T-cell (primary cell): ENCODE measurements around the gene ZDHHC14. TPM values are rescaled to one million over a fixed set of nuclear protein-coding genes. Genes with fewer than 3 reads are reported as not detected.

ENCODE experiments used
- ATAC-seq, 4 experiments: fragments of 200-7000 bp in 3 of 4; fragments of 150-1000 bp in 1 of 4; cut with Tn5 transposase; replicated peaks in 1 of 4; 1 replicate in 3 of 4; 2 replicates in 1 of 4; pipeline ENCODE4 v1.10.0; 2021; ENCODE audit warnings: moderate library complexity in 3 of 4, mild to moderate bottlenecking in 2 of 4, moderate number of reproducible peaks in 1 of 4
- CTCF ChIA-PET, 2 donors: fragments of 300-600 bp; sonication (Branson Sonifier 250); formaldehyde crosslinking; loops; one replicate each; lab custom pipeline; 2022; ENCODE audit warnings: antibody characterized with exemption in 2 of 2; lab: Charles Lee
- POLR2A ChIA-PET, 2 donors: fragments of 300-600 bp; sonication (Branson Sonifier 250); formaldehyde crosslinking; loops; one replicate each; lab custom pipeline; 2022; ENCODE audit warnings: antibody characterized with exemption in 2 of 2; lab: Charles Lee
- DNase-seq, 35 experiments: peaks; one replicate each; pipeline versions ENCODE4 v3.0.0 to v3.0.0-alpha.2; 2013 to 2023
- H3K27ac ChIP-seq: one replicate; pipeline ENCODE4 v1.5.1; 2013; ENCODE audit warnings: low read length
- H3K27me3 ChIP-seq, 2 experiments: replicated peaks in 1 of 2; 1 replicate in 1 of 2; 2 replicates in 1 of 2; pipeline versions ENCODE4 v1.6.1 to v1.7.0; 2013; ENCODE audit warnings: low read length in 1 of 2, mixed read lengths in 1 of 2; ENCODE audit not compliant: control insufficient read depth in 2 of 2, insufficient read depth in 2 of 2; ENCODE audit errors: extremely low read depth in 1 of 2
- H3K36me3 ChIP-seq, 2 donors: 1 replicate in 1 of 2; 2 replicates in 1 of 2; pipeline versions ENCODE4 v1.6.1 to v1.7.0; 2013; ENCODE audit warnings: low read length in 1 of 2; ENCODE audit not compliant: control insufficient read depth in 2 of 2, insufficient read depth in 1 of 2; ENCODE audit errors: extremely low read depth in 1 of 2
- H3K4me1 ChIP-seq, 2 experiments: 1 replicate in 1 of 2; 2 replicates in 1 of 2; pipeline versions ENCODE4 v1.6.1 to v1.7.0; 2013; ENCODE audit warnings: low read length in 2 of 2, mixed read lengths in 1 of 2; ENCODE audit not compliant: insufficient read depth in 2 of 2, control insufficient read depth in 1 of 2; ENCODE audit errors: extremely low read depth in 1 of 2
- H3K4me3 ChIP-seq, 2 donors: 1 replicate in 1 of 2; 2 replicates in 1 of 2; pipeline versions ENCODE4 v1.5.1 to v1.7.0; 2013; ENCODE audit warnings: mild to moderate bottlenecking in 2 of 2, low read length in 1 of 2, moderate library complexity in 1 of 2; ENCODE audit not compliant: control insufficient read depth in 1 of 2; ENCODE audit errors: extremely low read depth in 1 of 2
- H3K9me3 ChIP-seq: 2 replicates; pipeline ENCODE4 v1.7.0; 2013
- H3K27ac Mint-ChIP-seq, 2 donors: one replicate each; pipeline ENCODE4 v1.8.0; 2020 to 2021; ENCODE audit warnings: mild to moderate bottlenecking in 2 of 2, mixed read lengths in 2 of 2
- H3K27me3 Mint-ChIP-seq, 2 donors: one replicate each; pipeline ENCODE4 v1.8.0; 2021 to 2022; ENCODE audit warnings: mixed read lengths in 2 of 2
- H3K36me3 Mint-ChIP-seq: one replicate; pipeline ENCODE4 v1.8.0; 2021; ENCODE audit warnings: mixed read lengths
- H3K4me1 Mint-ChIP-seq, 3 donors: one replicate each; pipeline ENCODE4 v1.8.0; 2020 to 2022; ENCODE audit warnings: mixed read lengths in 3 of 3, mild to moderate bottlenecking in 1 of 3
- H3K4me3 Mint-ChIP-seq, 3 donors: one replicate each; pipeline ENCODE4 v1.8.0; 2020 to 2022; ENCODE audit warnings: mild to moderate bottlenecking in 3 of 3, mixed read lengths in 3 of 3, moderate library complexity in 3 of 3
- H3K9me3 Mint-ChIP-seq, 3 donors: one replicate each; pipeline ENCODE4 v1.8.0; 2020 to 2022; ENCODE audit warnings: mixed read lengths in 3 of 3
- WGBS: methylation state at CpG from one replicate; pipeline ENCODE4 v1.1.5; 2013; ENCODE audit warnings: missing lambda C conversion rate; ENCODE audit not compliant: insufficient coverage; 5-methylcytosine and 5-hydroxymethylcytosine counted together
- total RNA-seq, 35 experiments: library from RNA in 6 of 35; stranded (reverse) in 6 of 35; fragments of 120-200 nt in 1 of 35; gene quantifications; one replicate each; pipeline versions ENCODE4 v1.2.1 to v1.2.4 and lab custom pipeline; 2013 to 2026

The ZDHHC14 gene
- total RNA-seq, 5 donors from 2014 or later (not counting 1 experiment from before 2014, with no cell fraction given) = 2.1 to 3.7 (median 2.6) TPM

DNA sequence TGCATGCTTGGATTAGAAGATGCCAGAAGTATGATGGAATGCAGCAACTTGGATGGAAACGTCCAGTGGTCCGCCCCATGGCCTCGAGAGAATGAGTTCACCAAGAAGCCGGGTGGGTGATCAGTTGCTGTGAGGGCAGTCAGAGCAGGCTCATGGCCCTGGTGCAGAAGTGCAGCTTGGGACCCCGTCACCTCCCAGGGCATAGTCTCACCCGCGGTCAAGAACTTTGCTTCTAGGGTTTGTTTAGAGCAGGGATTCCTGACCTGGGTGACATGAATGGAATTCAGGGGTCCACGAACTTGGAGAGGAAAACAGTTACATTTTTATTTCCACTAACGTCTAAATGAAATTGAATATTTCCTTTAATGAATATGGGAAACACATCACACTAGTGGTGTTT is 225.5 kb downstream of the ZDHHC14 start:
- Mint-ChIP-seq H3K9me3 (no peaks in the 10 kb centered on the region), H3K4me3 (no peak overlapping the region), H3K27ac (no peak overlapping the region), H3K36me3 (peaks cover 4% of the 10 kb centered on the region), H3K27me3 (no peaks in the 10 kb centered on the region), H3K4me1 (peaks cover 0 to 4% (median 0%) of the 10 kb centered on the region in 3 donors)
- ChIA-PET POLR2A (interaction anchor here in 1 of 2 donors (0.6 kb wide), 1 partner anchor 158 kb away, joined by 3 read pairs; no protein-coding TSS in a partner anchor), CTCF (no interaction called here)
- Histone ChIP-seq H3K4me3 (no peak overlapping the region), H3K27ac (no peak overlapping the region), H3K9me3 (no peaks in the 10 kb centered on the region), H3K4me1 (no peaks in the 10 kb centered on the region), H3K27me3 (peaks cover 0 to 3% of the 10 kb centered on the region in 2 experiments), H3K36me3 (peaks cover 0 to 3% of the 10 kb centered on the region in 2 donors)
- 95% methylated on average over 6 of the region's 9 CpGs for WGBS
- DNase-seq (no peak), ATAC-seq (no peak)

DNA sequence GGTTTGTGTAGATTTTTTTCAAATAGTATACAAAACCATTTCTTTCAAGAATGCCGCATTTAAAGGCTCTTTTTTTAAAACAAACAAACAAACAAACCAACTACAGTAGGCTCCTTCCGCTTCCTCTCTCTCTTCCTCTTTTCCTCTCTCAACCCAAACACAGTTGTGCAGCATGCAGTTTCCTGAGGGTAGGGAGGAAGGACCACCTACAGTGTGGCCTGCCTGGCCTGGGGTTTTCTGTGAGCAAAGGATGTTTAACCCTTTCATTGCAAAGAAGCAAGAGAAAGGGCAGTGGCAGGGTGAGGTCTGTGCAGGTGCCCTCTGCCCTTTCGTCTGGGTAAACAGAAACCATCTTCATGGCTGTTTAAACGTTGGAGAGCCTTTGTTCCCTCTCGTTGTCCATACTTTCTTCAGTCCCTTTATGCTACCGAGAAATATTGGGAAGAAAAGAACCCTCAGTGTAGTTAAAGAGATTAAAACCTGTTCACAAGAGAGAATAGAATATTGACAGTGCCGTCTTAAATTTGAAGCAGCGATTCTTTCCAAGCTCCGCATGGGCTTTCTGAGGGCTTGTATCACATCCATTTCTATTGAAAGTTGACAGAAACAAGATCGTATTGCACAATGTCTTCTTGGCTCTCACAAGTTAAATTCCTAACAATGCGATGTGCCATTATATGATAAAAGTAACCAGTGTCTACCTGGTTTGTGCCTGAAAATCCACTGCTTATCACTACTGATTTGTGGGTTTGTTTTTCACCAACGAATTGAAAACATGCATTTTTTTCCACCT is 226.5 kb downstream of the ZDHHC14 start:
- peaks cover 0 to 3% of the 10 kb centered on the region in 2 experiments for H3K27me3 ChIP-seq
- no peaks in the 10 kb centered on the region for H3K9me3 ChIP-seq
- H3K4me3 ChIP-seq = no peak overlapping the region
- Mint-ChIP-seq H3K4me1 (peaks cover 0 to 4% (median 0%) of the 10 kb centered on the region in 3 donors), H3K27ac (no peak overlapping the region), H3K27me3 (no peaks in the 10 kb centered on the region), H3K4me3 (no peak overlapping the region), H3K9me3 (no peaks in the 10 kb centered on the region), H3K36me3 (peaks cover 4% of the 10 kb centered on the region)
- H3K27ac ChIP-seq = no peak overlapping the region
- H3K36me3 ChIP-seq = peaks cover 0 to 3% of the 10 kb centered on the region in 2 donors
- POLR2A ChIA-PET = interaction anchor here in 1 of 2 donors (0.6 kb wide), 1 partner anchor 157 kb away, joined by 3 read pairs; no protein-coding TSS in a partner anchor
- H3K4me1 ChIP-seq = no peaks in the 10 kb centered on the region
- ATAC-seq (no peak), DNase-seq (no peak)
- CTCF ChIA-PET = no interaction called here
- 81% methylated on average over 7 of the region's 12 CpGs for WGBS

DNA sequence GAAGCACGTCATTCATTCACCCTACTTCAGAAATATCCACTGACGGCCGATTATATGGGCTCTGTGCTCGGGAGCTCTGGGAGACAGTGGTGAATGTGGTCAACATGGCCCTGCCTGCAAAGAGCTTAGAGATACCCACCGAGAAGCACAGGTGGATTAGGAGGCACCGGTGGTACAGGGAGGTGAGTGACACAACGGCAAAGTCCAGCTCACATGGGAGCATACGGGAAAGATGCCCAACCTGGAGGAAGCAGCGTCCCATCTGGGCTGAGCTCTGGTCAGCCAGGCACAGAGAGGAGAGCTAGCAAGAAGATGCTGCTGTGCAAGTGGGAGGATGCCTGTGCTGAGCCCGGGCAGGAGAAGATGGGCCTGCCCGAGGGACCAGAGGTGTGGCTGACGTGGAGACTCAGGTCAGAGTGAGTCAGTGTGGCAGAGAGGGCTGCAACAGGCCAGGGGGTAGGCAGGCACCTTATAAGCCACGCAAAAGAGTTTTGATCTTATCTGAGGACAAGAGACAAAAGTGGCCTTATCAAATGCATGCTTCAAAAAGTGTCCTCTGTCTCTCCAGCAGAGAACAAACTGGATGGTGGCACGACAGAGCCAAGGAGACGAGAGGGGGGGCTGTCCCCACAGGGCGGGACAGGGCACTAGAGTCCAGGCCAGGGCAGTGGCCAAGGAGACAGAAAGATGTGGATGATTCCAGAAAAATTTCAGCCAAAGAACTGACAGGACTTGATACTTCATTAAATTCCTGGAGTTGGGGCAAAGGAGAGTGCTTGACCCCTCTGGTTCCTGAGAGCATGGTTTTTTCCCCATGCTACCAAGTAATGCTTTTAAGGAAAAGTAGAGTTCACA is 227.5 kb downstream of the ZDHHC14 start:
- Mint-ChIP-seq H3K27me3 (no peaks in the 10 kb centered on the region), H3K4me3 (no peak overlapping the region), H3K27ac (no peak overlapping the region), H3K36me3 (peaks cover 4% of the 10 kb centered on the region), H3K4me1 (peaks cover 0 to 4% (median 0%) of the 10 kb centered on the region in 3 donors), H3K9me3 (no peaks in the 10 kb centered on the region)
- no peak overlapping the region for H3K4me3 ChIP-seq
- ATAC-seq (no peak), DNase-seq (no peak)
- H3K36me3 ChIP-seq = peaks cover 0 to 3% of the 10 kb centered on the region in 2 donors
- H3K27me3 ChIP-seq = peaks cover 0 to 3% of the 10 kb centered on the region in 2 experiments
- POLR2A ChIA-PET = no interaction called here
- no peaks in the 10 kb centered on the region for H3K9me3 ChIP-seq
- CTCF ChIA-PET = no interaction called here
- WGBS = 83% methylated on average over 13 of the region's 16 CpGs
- H3K27ac ChIP-seq = no peak overlapping the region
- H3K4me1 ChIP-seq = no peaks in the 10 kb centered on the region

DNA sequence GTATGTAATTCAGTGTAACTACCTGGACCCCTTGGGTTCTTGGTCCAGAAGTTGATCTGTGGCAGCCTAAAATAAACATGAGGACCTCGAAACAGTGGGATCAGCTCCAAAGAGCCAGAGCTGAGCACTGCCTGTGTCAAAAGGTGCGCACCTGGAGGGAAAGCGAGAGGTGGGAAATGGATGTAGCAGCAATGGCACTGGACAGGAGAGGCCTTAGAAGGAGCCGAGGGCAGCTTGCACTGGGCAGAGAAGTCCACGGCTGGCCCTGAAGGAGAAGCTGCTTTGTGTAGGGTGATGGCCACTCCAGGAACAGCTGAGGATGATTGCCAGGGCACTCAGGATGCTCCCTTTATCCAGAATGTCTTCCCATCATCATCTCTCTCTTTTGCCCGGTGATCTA is 228.1 kb downstream of the ZDHHC14 start:
- no peak for ATAC-seq
- Mint-ChIP-seq H3K4me3 (no peak overlapping the region), H3K9me3 (no peaks in the 10 kb centered on the region), H3K27ac (no peak overlapping the region), H3K4me1 (peaks cover 0 to 4% (median 0%) of the 10 kb centered on the region in 3 donors), H3K27me3 (no peaks in the 10 kb centered on the region), H3K36me3 (peaks cover 4% of the 10 kb centered on the region)
- DNase-seq = no peak
- Histone ChIP-seq H3K9me3 (no peaks in the 10 kb centered on the region), H3K36me3 (peaks cover 0 to 3% of the 10 kb centered on the region in 2 donors), H3K27me3 (peaks cover 0 to 3% of the 10 kb centered on the region in 2 experiments), H3K4me3 (no peak overlapping the region), H3K4me1 (no peaks in the 10 kb centered on the region), H3K27ac (no peak overlapping the region)
- POLR2A ChIA-PET = no interaction called here
- 92% methylated on average over 3 of the region's 6 CpGs for WGBS
- CTCF ChIA-PET = no interaction called here

DNA sequence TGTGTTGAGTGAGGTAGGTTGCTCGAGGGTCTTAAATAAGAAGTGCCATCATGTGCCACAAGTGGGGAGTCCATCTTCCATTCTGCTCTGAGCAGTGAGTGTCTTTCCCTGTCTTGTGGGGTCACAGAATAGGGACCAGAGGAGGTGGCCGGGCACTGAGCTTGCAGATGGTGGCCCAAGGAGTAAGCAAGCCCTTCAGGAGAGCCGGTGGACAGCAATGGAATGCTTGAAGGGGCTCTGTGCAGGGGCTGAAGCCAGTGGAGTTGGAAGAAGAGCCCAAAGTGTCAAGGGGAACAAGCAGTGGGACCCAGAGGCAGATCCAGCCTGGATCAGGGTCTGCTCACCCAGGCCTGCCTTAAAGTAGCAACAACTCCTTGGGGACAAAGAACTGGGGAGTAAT is 228.6 kb downstream of the ZDHHC14 start:
- ATAC-seq (no peak), DNase-seq (no peak)
- Histone ChIP-seq H3K4me3 (no peak overlapping the region), H3K27ac (no peak overlapping the region), H3K36me3 (peaks cover 0 to 3% of the 10 kb centered on the region in 2 donors), H3K4me1 (no peaks in the 10 kb centered on the region), H3K9me3 (no peaks in the 10 kb centered on the region), H3K27me3 (peaks cover 0 to 3% of the 10 kb centered on the region in 2 experiments)
- H3K27ac Mint-ChIP-seq = no peak overlapping the region
- H3K4me1 Mint-ChIP-seq = peaks cover 0 to 4% (median 0%) of the 10 kb centered on the region in 3 donors
- POLR2A ChIA-PET = no interaction called here
- H3K27me3 Mint-ChIP-seq = no peaks in the 10 kb centered on the region
- H3K36me3 Mint-ChIP-seq = peaks cover 4% of the 10 kb centered on the region
- H3K4me3 Mint-ChIP-seq = no peak overlapping the region
- H3K9me3 Mint-ChIP-seq = no peaks in the 10 kb centered on the region
- WGBS = 85% methylated on average over 3 of the region's 3 CpGs
- CTCF ChIA-PET = no interaction called here

DNA sequence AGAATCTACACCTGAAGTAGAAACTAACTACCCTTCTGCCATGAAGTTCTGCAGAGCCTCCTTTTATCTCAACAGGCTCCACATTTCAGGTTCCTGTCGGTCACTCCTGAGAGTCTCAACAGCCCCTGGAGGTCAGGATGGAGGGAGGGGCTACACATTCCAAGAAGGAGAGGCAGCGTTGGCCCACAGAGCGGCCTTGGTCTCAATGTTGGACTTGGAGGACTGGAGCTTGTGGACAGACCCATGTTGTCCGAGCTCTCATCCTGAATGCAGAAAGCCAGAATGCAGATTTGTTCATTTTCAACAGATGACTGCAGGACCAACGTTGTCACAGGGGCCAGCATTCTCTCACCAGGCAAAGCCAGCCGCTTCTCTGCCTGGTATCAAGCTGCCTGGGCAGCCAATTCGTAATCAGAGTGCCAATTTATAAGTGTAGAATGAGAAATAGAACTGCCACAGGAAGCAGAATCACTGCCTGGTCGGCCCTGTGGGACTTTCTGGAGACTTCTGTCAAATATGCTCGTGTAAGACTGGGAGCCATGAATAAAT is 229.5 kb downstream of the ZDHHC14 start:
- Histone ChIP-seq H3K27me3 (peaks cover 0 to 3% of the 10 kb centered on the region in 2 experiments), H3K4me3 (no peak overlapping the region), H3K9me3 (no peaks in the 10 kb centered on the region), H3K4me1 (no peaks in the 10 kb centered on the region), H3K27ac (no peak overlapping the region), H3K36me3 (peaks cover 0 to 3% of the 10 kb centered on the region in 2 donors)
- Mint-ChIP-seq H3K4me3 (no peak overlapping the region), H3K27ac (no peak overlapping the region), H3K36me3 (peaks cover 4% of the 10 kb centered on the region), H3K9me3 (no peaks in the 10 kb centered on the region), H3K27me3 (no peaks in the 10 kb centered on the region), H3K4me1 (peaks cover 0 to 4% (median 0%) of the 10 kb centered on the region in 3 donors)
- POLR2A ChIA-PET = no interaction called here
- ATAC-seq (no peak), DNase-seq (no peak)
- WGBS = 76% methylated on average over 8 of the region's 9 CpGs
- CTCF ChIA-PET = no interaction called here
